ENCODE measurements around the gene IZUMO4. TPM values are rescaled to one million over a fixed set of nuclear protein-coding genes. Genes with fewer than 3 reads are reported as not detected.

The IZUMO4 gene
- total RNA-seq, 1 donor from 2014 or later = 2.8 TPM

GRCh38 chr19:2079076-2079864, 17.4 kb upstream of the IZUMO4 start:
- no peak overlapping the region for H3K27ac ChIP-seq (replicated peaks)
- no peak for TF ChIP-seq CTCF (IDR thresholded peaks at IDR 0.05; ENCODE audit: borderline replicate concordance)
- no peaks in the 10 kb centered on the region for H3K27me3 ChIP-seq (ENCODE audit: low read depth)
- intact Hi-C loops (cut with micrococcal nuclease) = no loop called here
- H3K36me3 ChIP-seq = peaks cover 80% of the 10 kb centered on the region
- DNase-seq = no peak
- H3K9me3 ChIP-seq (replicated peaks) = no peaks in the 10 kb centered on the region
- H3K4me3 ChIP-seq = no peak overlapping the region
- peaks cover 19% of the 10 kb centered on the region for H3K4me1 ChIP-seq

DNA sequence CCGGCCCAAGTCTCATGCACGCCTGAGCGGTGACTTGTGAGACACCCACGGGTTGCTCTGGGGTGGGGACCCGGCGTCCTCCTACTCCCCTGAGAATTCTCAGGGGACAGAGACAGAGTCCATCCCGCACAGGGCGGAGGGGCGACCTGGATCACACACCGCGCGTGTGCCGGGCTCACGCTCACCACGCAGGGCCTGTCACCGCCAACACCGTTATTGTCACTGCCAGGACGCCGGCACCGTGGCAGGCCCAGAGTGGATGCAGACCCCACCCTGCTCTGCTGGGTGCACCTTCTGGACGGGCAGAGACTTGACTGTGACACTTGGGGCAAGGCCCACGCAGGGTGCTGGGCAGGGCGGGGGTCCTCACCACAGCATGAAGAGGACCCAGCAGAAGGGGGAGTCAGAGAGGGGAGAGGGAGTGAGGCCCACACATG, 16.8 kb upstream of the IZUMO4 start:
- Histone ChIP-seq H3K9me3 (replicated peaks) (no peaks in the 10 kb centered on the region), H3K4me1 (peaks cover 19% of the 10 kb centered on the region), H3K27me3 (ENCODE audit: low read depth) (no peaks in the 10 kb centered on the region), H3K27ac (replicated peaks) (no peak overlapping the region), H3K36me3 (peaks cover 79% of the 10 kb centered on the region), H3K4me3 (no peak overlapping the region)
- no peak for DNase-seq
- intact Hi-C loops (cut with micrococcal nuclease) = no loop called here
- no peak for TF ChIP-seq CTCF (IDR thresholded peaks at IDR 0.05; ENCODE audit: borderline replicate concordance)

GRCh38 chr19:2080336-2080988, 16.3 kb upstream of the IZUMO4 start:
- H3K27ac ChIP-seq (replicated peaks) = no peak overlapping the region
- peaks cover 21% of the 10 kb centered on the region for H3K4me1 ChIP-seq
- intact Hi-C loops (cut with micrococcal nuclease) = no loop called here
- no peak overlapping the region for H3K4me3 ChIP-seq
- DNase-seq = no peak
- TF ChIP-seq CTCF (IDR thresholded peaks at IDR 0.05; ENCODE audit: borderline replicate concordance) = no peak
- no peaks in the 10 kb centered on the region for H3K27me3 ChIP-seq (ENCODE audit: low read depth)
- peaks cover 75% of the 10 kb centered on the region for H3K36me3 ChIP-seq
- no peaks in the 10 kb centered on the region for H3K9me3 ChIP-seq (replicated peaks)

- DNase-seq = no peak
Observed at GRCh38 chr19:2081873-2082810, 14.6 kb upstream of the IZUMO4 start.

More at GRCh38 chr19:2081873-2082810, 14.6 kb upstream of the IZUMO4 start:
- Histone ChIP-seq H3K36me3 (peaks cover 60% of the 10 kb centered on the region), H3K27me3 (ENCODE audit: low read depth) (no peaks in the 10 kb centered on the region), H3K4me1 (peaks cover 31% of the 10 kb centered on the region), H3K9me3 (replicated peaks) (no peaks in the 10 kb centered on the region), H3K4me3 (no peak overlapping the region), H3K27ac (replicated peaks) (peak overlapping the region; percentile 27)
- no peak for TF ChIP-seq CTCF (IDR thresholded peaks at IDR 0.05; ENCODE audit: borderline replicate concordance)
- intact Hi-C loops (cut with micrococcal nuclease) = no loop called here

Measured in left ventricle myocardium inferior (tissue), 1 donor.